ENCODE data around the gene MEI1. TPM values are rescaled to one million over a fixed set of nuclear protein-coding genes. Genes with fewer than 3 reads are reported as not detected.

MEI1 gene
- total and polyA plus RNA-seq, 9 of the 15 experiments (the other 6 are each of a cell fraction or from before 2014, with no cell fraction given): 0.08 to 0.68 (median 0.18) TPM; not detected in 2

DNA sequence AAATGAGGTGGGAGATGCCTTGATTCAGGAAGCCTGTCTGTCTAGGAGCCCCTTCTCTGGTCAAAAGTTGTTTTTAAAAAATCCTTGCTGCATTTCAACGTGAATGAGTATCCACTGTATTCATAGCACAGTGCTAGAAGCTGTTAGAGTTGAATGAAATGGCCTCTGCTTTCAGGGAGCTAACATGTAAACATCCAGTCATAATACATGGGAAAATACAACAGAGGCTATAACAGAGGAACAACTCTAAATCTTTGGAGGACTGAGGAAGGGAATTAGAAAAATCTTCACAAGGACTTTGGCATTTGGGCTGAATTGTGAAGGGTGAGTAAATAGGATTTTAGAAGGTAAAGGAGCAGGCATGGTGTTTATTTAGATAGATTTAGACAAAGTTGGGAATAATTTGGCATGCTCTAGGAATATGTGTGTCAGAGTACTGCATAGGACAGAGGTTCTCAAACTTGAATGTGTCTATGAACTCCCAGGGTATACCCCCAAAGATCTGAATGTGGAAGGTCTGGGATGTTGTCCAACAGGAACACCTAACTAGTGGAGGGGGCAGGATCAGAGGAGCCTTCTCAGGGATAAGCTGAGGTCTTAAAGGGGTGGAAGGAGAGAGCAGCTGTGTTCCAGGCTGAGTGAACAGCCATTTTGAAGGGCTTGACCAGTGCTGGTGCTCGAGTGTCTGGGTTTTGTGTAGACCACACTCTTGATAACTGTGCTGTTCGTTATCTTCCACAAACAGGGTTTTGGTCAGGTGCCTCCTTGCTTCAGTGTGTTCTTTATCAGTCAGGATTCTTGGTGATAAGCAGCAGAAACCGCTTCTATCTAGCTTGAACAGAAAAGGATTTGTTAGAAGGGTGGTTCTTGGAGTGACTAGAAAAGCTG is 146.3 kb downstream of the MEI1 start (continued):
- TF ChIP-seq, protein P1, sequence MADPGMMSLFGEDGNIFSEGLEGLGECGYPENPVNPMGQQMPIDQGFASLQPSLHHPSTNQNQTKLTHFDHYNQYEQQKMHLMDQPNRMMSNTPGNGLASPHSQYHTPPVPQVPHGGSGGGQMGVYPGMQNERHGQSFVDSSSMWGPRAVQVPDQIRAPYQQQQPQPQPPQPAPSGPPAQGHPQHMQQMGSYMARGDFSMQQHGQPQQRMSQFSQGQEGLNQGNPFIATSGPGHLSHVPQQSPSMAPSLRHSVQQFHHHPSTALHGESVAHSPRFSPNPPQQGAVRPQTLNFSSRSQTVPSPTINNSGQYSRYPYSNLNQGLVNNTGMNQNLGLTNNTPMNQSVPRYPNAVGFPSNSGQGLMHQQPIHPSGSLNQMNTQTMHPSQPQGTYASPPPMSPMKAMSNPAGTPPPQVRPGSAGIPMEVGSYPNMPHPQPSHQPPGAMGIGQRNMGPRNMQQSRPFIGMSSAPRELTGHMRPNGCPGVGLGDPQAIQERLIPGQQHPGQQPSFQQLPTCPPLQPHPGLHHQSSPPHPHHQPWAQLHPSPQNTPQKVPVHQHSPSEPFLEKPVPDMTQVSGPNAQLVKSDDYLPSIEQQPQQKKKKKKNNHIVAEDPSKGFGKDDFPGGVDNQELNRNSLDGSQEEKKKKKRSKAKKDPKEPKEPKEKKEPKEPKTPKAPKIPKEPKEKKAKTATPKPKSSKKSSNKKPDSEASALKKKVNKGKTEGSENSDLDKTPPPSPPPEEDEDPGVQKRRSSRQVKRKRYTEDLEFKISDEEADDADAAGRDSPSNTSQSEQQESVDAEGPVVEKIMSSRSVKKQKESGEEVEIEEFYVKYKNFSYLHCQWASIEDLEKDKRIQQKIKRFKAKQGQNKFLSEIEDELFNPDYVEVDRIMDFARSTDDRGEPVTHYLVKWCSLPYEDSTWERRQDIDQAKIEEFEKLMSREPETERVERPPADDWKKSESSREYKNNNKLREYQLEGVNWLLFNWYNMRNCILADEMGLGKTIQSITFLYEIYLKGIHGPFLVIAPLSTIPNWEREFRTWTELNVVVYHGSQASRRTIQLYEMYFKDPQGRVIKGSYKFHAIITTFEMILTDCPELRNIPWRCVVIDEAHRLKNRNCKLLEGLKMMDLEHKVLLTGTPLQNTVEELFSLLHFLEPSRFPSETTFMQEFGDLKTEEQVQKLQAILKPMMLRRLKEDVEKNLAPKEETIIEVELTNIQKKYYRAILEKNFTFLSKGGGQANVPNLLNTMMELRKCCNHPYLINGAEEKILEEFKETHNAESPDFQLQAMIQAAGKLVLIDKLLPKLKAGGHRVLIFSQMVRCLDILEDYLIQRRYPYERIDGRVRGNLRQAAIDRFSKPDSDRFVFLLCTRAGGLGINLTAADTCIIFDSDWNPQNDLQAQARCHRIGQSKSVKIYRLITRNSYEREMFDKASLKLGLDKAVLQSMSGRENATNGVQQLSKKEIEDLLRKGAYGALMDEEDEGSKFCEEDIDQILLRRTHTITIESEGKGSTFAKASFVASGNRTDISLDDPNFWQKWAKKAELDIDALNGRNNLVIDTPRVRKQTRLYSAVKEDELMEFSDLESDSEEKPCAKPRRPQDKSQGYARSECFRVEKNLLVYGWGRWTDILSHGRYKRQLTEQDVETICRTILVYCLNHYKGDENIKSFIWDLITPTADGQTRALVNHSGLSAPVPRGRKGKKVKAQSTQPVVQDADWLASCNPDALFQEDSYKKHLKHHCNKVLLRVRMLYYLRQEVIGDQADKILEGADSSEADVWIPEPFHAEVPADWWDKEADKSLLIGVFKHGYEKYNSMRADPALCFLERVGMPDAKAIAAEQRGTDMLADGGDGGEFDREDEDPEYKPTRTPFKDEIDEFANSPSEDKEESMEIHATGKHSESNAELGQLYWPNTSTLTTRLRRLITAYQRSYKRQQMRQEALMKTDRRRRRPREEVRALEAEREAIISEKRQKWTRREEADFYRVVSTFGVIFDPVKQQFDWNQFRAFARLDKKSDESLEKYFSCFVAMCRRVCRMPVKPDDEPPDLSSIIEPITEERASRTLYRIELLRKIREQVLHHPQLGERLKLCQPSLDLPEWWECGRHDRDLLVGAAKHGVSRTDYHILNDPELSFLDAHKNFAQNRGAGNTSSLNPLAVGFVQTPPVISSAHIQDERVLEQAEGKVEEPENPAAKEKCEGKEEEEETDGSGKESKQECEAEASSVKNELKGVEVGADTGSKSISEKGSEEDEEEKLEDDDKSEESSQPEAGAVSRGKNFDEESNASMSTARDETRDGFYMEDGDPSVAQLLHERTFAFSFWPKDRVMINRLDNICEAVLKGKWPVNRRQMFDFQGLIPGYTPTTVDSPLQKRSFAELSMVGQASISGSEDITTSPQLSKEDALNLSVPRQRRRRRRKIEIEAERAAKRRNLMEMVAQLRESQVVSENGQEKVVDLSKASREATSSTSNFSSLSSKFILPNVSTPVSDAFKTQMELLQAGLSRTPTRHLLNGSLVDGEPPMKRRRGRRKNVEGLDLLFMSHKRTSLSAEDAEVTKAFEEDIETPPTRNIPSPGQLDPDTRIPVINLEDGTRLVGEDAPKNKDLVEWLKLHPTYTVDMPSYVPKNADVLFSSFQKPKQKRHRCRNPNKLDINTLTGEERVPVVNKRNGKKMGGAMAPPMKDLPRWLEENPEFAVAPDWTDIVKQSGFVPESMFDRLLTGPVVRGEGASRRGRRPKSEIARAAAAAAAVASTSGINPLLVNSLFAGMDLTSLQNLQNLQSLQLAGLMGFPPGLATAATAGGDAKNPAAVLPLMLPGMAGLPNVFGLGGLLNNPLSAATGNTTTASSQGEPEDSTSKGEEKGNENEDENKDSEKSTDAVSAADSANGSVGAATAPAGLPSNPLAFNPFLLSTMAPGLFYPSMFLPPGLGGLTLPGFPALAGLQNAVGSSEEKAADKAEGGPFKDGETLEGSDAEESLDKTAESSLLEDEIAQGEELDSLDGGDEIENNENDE (IDR thresholded peaks at IDR 0.05; ENCODE audit: low read depth, low read length): no peak
- TF ChIP-seq MCM2 (IDR thresholded peaks at IDR 0.05; ENCODE audit: low read depth): no peak
- TF ChIP-seq LARP7 (IDR thresholded peaks at IDR 0.05): no peak
- TF ChIP-seq ZNF830 (CRISPR knock-in tag; IDR thresholded peaks at IDR 0.05): no peak
- TF ChIP-seq ETV1 (tag; conservative IDR thresholded peaks at IDR 0.05; ENCODE audit: low read depth): peak; percentile 32; the same call in 1 of the 2 replicates
- no peak for TF ChIP-seq ZBTB43 (CRISPR knock-in tag; IDR thresholded peaks at IDR 0.05)
- TF ChIP-seq, protein P2, sequence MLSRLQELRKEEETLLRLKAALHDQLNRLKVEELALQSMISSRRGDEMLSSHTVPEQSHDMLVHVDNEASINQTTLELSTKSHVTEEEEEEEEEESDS (CRISPR knock-in tag; IDR thresholded peaks at IDR 0.05): no peak
- TF ChIP-seq KAT8 (IDR thresholded peaks at IDR 0.05; ENCODE audit: low read depth): no peak
- no peak for TF ChIP-seq ZKSCAN1 (IDR thresholded peaks at IDR 0.05; ENCODE audit: low read depth, low read length)
- TF ChIP-seq GABPB1 (CRISPR knock-in tag; IDR thresholded peaks at IDR 0.05): no peak
- TF ChIP-seq, protein P3, sequence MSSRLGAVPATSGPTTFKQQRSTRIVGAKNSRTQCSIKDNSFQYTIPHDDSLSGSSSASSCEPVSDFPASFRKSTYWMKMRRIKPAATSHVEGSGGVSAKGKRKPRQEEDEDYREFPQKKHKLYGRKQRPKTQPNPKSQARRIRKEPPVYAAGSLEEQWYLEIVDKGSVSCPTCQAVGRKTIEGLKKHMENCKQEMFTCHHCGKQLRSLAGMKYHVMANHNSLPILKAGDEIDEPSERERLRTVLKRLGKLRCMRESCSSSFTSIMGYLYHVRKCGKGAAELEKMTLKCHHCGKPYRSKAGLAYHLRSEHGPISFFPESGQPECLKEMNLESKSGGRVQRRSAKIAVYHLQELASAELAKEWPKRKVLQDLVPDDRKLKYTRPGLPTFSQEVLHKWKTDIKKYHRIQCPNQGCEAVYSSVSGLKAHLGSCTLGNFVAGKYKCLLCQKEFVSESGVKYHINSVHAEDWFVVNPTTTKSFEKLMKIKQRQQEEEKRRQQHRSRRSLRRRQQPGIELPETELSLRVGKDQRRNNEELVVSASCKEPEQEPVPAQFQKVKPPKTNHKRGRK (tag; IDR thresholded peaks at IDR 0.05): no peak

All from K562 (cell line).